Right lobe of liver (tissue), 4 donors: ENCODE data around the gene FBLN1.

ENCODE experiments used
- CTCF ChIP-seq, 4 donors: fragments of 200-600 bp in 3 of 4; fragments of 450-650 bp in 1 of 4; IDR thresholded peaks; one replicate each; pipeline versions ENCODE4 v1.5.1 to v1.8.0; 2016 to 2022; ENCODE audit warnings: antibody characterized with exemption in 4 of 4, mild to moderate bottlenecking in 2 of 4
- POLR2A ChIP-seq: fragments of 450-650 bp; IDR thresholded peaks from one replicate; pipeline ENCODE4 v1.6.1; 2017; ENCODE audit warnings: antibody characterized with exemption, mild to moderate bottlenecking
- donor health status: DM: no; HTN: no; CAD: no.
- donor health status: DM: no; HTN: no; CAD: no.
- donor health status: DM: no; HTN: yes; CAD: no.

- TF ChIP-seq CTCF (IDR thresholded peaks at IDR 0.05) (no peak), POLR2A (no peak)
Observed at GRCh38 chr22:45531441-45532234, 29.0 kb downstream of the FBLN1 start.
